Amniotic epithelial cell (primary cell): ENCODE results near the gene SBF1.

Experiments
- DNase-seq: peaks from one replicate; pipeline ENCODE4 v3.0.0-alpha.2; 2010; ENCODE audit warnings: low read depth

The SBF1 gene

GRCh38 chr22:50465066-50465930 lies 9.5 kb downstream of the SBF1 start:
- DNase-seq: no peak

DNA sequence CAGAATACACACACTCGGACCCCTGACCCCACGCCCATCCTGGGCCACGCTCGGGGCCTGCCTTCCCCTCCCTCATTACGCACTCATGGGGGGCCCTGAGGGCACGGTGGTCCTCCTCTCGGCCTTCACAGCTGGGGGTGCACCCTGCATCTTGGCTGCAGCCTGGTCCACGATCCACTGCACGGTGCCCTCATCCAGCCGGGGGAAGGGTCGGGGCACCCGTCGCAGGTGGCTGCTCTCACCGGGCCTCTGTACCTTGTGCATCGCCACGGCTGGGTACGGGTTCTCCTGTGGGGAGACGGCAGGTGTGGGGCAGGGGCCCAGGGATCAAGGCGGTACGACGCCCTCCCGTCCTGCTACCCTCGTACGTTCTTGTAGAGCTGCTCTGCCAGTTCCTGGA lies 10.4 kb downstream of the SBF1 start:
- no peak for DNase-seq

GRCh38 chr22:50463188-50463900 lies 11.5 kb downstream of the SBF1 start:
- no peak for DNase-seq

DNA sequence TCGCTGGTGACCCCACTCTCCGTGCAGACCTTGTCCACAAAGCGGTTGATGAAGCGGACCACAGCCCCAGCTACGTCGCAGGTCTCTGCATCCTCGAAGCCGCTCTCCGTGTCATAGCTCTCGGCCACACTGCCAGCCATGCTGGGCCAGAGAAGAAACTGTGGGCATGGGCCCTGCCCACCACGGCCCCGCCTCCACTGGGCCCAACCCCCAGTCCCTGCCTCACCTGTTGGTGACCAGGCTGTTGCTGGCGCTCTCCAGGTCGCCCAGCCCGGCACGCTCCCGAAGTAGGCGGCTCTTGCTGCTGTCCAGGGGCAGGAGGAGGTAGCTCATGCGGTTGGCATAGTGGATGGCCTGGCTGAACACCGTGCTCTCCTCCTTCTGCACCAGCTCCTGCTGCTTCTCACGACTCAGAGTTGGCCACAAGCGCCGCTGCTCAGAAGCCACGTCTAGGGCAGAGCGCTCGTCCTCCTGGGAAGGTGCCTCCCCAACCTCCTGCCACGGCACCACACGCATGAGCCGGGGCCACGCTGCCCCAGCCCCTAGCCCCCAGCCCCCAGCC lies 12.8 kb downstream of the SBF1 start:
- DNase-seq: no peak

GRCh38 chr22:50461536-50461935 lies 13.3 kb downstream of the SBF1 start:
- DNase-seq: no peak

GRCh38 chr22:50460938-50461337 lies 13.9 kb downstream of the SBF1 start:
- no peak for DNase-seq

GRCh38 chr22:50459496-50460140 lies 15.2 kb downstream of the SBF1 start:
- DNase-seq: no peak

GRCh38 chr22:50459016-50459415 lies 15.8 kb downstream of the SBF1 start:
- DNase-seq: no peak

GRCh38 chr22:50456466-50457234 lies 18.2 kb downstream of the SBF1 start:
- no peak for DNase-seq

DNA sequence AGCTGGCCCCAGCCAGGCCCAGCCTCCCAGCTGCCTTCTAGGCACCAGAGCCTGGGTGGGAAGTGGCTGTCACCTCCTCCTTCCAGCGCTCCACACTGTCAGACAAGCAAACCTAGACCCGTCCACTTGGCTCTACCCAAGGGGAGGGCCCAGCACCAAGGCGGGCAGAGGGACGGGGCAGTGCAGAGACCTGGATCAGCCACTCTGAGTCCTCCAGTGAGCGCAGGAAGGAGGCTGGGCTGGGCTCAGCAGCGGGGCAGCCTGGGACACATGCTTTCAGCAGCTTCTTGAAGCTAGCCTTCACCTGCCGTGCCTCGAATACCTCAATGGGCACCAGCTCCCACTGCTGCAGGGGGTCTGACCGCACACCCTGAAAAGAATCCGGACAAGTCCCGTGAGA lies 18.8 kb downstream of the SBF1 start:
- DNase-seq: no peak

DNA sequence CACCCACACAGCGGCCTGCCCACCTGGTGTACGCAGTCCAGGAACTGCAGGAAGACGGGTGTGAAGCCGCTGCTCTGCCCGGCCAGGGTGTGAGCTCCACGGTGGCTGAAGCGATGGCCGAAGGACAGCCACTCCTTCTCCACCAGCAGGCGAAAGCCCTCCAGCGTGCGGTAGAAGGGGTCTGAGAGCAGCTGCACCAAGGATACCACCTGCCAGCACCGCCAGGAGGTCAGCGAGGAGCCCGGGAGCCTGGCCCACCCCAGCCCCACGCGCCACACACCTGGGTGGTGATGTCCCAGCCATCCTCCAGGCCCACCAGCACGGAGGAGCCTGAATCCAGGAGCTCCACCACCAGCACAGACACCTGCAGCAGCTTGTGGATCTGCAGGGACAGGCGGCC lies 19.6 kb downstream of the SBF1 start:
- no peak for DNase-seq

DNA sequence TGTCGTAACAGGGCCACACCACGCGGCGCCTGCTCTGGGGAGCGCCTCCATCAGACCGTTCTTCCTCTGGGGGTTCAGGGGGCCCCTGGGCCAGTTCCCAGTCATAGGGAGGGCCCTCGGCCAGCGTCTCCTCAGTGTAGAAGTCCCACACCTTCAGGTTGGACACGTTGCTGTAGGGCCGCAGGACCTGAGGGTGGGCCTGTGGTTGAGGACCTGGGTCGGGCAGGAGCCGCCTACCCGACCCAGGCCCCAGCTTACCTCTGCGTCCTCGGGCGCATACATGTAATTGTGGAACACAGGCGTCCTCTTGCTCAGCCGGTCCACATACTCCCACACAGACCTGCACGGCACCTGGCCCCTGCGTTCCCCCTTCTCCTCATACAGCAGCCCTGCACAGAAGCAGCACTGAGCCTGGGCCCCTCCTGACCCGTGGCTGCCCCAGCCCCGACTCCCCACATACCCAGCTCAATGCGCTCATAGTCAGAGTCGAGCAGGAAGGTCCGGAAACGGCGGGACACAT lies 20.2 kb downstream of the SBF1 start:
- DNase-seq: no peak

DNA sequence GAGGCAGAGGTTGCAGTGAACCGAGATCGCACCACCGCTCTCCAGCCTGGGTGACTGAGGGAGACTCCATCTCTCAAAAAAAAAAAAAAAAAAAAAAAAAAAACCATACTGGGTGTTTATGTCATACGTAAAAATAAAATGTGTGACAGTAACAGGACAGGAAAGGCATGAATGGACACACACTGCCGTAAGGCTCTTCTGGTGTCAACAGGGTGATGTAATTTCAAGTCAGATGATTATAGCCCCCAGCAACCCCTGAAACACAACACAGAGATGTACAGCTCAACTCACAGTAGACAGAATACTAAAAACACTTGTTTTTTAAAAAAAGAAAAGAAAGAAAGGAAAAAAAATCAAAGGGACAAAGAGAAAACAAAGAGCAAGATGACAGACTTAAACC lies 22.2 kb downstream of the SBF1 start:
- no peak for DNase-seq

DNA sequence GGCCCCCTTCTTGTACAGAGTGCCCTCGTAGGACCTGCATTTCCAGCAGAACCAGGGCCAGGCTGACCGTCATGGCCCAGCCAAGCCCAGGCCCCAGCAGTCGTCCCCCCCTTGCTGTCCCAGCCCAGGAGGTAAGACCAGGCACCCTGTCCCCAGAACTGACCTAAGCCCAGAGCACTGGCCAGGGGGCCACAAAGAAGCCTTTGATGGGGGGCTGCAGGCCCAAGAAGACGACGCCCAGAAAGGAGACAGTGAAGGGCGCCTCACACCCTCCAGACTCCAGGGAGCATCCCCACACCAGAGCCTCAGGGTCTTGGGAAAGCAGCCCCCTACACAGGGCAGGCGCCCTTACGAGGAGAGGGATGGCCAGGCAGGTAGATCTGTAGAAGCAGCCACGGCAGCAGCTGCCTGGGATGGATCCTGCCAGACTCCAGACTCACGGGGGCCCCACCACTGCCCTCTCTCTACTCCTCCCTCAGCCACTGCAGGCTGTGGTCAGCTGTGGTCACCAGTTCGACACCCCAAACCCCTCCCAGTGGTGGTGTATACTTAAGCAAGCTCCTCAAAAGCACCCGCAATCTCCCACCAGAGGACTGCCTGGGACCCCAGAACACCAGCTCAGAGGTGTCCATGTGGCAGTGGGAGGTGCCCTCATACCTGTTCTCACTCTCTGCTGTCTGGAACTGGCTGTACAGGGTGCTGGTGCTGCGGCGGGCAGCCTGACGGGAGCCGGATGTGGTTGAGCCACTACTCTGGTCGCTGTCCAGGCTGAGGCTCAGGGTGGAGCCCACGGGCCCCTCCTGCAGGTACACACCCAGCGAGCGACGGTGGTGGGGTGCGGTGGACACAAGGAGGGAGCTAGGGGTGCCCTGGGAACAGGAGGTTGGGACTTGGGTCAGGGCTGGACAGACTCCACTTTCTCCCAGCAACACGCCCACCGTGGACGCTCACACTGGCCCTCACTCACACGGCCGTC lies 27.0 kb downstream of the SBF1 start:
- no peak for DNase-seq

- no peak for DNase-seq
Observed at GRCh38 chr22:50446708-50447575, 27.9 kb downstream of the SBF1 start.

GRCh38 chr22:50445880-50446707 lies 28.7 kb downstream of the SBF1 start:
- no peak for DNase-seq

GRCh38 chr22:50445071-50445879 lies 29.6 kb downstream of the SBF1 start:
- no peak for DNase-seq

DNA sequence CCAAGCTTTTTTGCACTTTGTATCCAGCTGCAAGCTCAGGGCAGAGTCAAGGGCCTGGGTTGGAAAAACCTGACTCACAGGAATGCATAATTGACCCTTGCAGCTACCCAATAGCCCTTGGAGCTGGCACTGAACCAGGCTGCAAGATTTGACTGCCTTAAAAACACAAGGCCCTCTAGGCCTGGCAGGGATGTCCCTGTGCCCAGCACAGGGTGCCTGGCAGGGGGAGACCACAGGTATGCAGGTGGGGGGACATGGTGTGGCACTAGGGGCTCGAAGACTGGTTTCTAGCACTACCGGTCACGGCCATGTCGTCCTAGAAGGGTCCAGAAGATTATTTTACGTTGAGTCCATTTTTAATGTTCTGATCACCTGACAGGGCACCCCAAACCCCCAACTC lies 30.2 kb downstream of the SBF1 start:
- peak; percentile 79 for DNase-seq
